Glomerular visceral epithelial cell (primary cell): ENCODE data around the gene TRIM71.
"Not testable (repeated sequence)": the region's sequence is repeated elsewhere in the genome, so short reads cannot be mapped to it uniquely, and the experiment has no call there.

ENCODE experiments used
- DNase-seq: peaks from one replicate; pipeline ENCODE4 v3.0.0-alpha.2; 2016; ENCODE audit errors: extremely low spot score

Gene TRIM71

GRCh38 chr3:32817558-32818228 is at the start of gene TRIM71:
Gene TRIM71 (plus strand): TSS chr3:32817997. CDS start chr3:32818081, 84 bp downstream.
- no peak for DNase-seq

GRCh38 chr3:32778389-32778788 is 39.4 kb upstream of the TRIM71 start:
- no peak for DNase-seq

GRCh38 chr3:32780071-32780734 is 37.6 kb upstream of the TRIM71 start:
- no peak for DNase-seq

- DNase-seq, result peak; percentile 53
Observed at GRCh38 chr3:32780735-32781210, 37.0 kb upstream of the TRIM71 start.

- peak; percentile 78 for DNase-seq
Observed at GRCh38 chr3:32781211-32781968, 36.4 kb upstream of the TRIM71 start.

GRCh38 chr3:32781969-32782270 is 35.9 kb upstream of the TRIM71 start:
- DNase-seq, result not testable (repeated sequence)

- no peak for DNase-seq
Observed at GRCh38 chr3:32782407-32782806, 35.4 kb upstream of the TRIM71 start.

GRCh38 chr3:32791833-32792232 is 26.0 kb upstream of the TRIM71 start:
- DNase-seq, result no peak

- DNase-seq, result no peak
Observed at GRCh38 chr3:32794487-32795308, 23.1 kb upstream of the TRIM71 start.

GRCh38 chr3:32796384-32796950 is 21.3 kb upstream of the TRIM71 start:
- not testable (repeated sequence) for DNase-seq

GRCh38 chr3:32797776-32798175 is 20.0 kb upstream of the TRIM71 start:
- no peak for DNase-seq

GRCh38 chr3:32801440-32801839 is 16.4 kb upstream of the TRIM71 start:
- DNase-seq, result not testable (repeated sequence)

- DNase-seq, result peak; percentile 69
Observed at GRCh38 chr3:32813180-32813579, 4.6 kb upstream of the TRIM71 start.

- no peak for DNase-seq
Observed at GRCh38 chr3:32814361-32814760, 3.4 kb upstream of the TRIM71 start.

GRCh38 chr3:32815841-32816438 is 1.9 kb upstream of the TRIM71 start:
- DNase-seq, result no peak

GRCh38 chr3:32816439-32817256 is 1.1 kb upstream of the TRIM71 start:
- DNase-seq, result no peak

- DNase-seq, result no peak
Observed at GRCh38 chr3:32817257-32817557, 590 bp upstream of the TRIM71 start.

GRCh38 chr3:32818229-32818969 is 602 bp downstream of the TRIM71 start:
- DNase-seq, result no peak

- no peak for DNase-seq
Observed at GRCh38 chr3:32818970-32819511, 1.2 kb downstream of the TRIM71 start.
